Astrocyte (in vitro differentiated cells and primary cell): ENCODE measurements around the gene SLFN12L. TPM values are rescaled to one million over a fixed set of nuclear protein-coding genes. Genes with fewer than 3 reads are reported as not detected.
A peak's percentile ranks its signal among the peaks of the same experiment; 100 is the strongest.

Experiments
- DNase-seq: peaks from one replicate; pipeline ENCODE4 v3.0.0-alpha.2; 2010; ENCODE audit warnings: low read depth
- FAIRE-seq: peaks from 2 replicates; lab custom pipeline; 2011; peaks lifted over from hg19 to GRCh38; lab: Jason Lieb, UNC
- H2AFZ ChIP-seq: 2 replicates; pipeline ENCODE4 v1.6.0; 2012; ENCODE audit warnings: low read depth, low read length, inconsistent platforms
- H3K27ac ChIP-seq: 2 replicates; pipeline ENCODE4 v1.5.1; 2011; ENCODE audit warnings: low read depth, low read length, inconsistent platforms
- H3K27me3 ChIP-seq: 2 replicates; pipeline ENCODE4 v1.6.0; 2011; ENCODE audit warnings: low read length, inconsistent platforms; ENCODE audit not compliant: insufficient read depth
- H3K36me3 ChIP-seq: 2 replicates; pipeline ENCODE4 v1.5.1; 2011; ENCODE audit warnings: low read length, inconsistent platforms; ENCODE audit not compliant: insufficient read depth
- H3K4me1 ChIP-seq: 2 replicates; pipeline ENCODE4 v1.5.1; 2011; ENCODE audit warnings: low read length, inconsistent platforms; ENCODE audit not compliant: insufficient read depth
- H3K4me2 ChIP-seq: 2 replicates; pipeline ENCODE4 v1.6.0; 2012; ENCODE audit warnings: low read length, inconsistent platforms
- H3K4me3 ChIP-seq: 2 replicates; pipeline ENCODE4 v1.5.1; 2011; ENCODE audit warnings: low read depth, mild to moderate bottlenecking, low read length, inconsistent platforms; ENCODE audit not compliant: insufficient read depth
- H3K79me2 ChIP-seq: 2 replicates; pipeline ENCODE4 v1.6.0; 2012; ENCODE audit warnings: mild to moderate bottlenecking, low read length, inconsistent platforms; ENCODE audit not compliant: insufficient read depth
- H3K9ac ChIP-seq: 2 replicates; pipeline ENCODE4 v1.6.0; 2012; ENCODE audit warnings: mild to moderate bottlenecking, low read length, inconsistent platforms
- H3K9me3 ChIP-seq: 2 replicates; pipeline ENCODE4 v1.5.1; 2012; ENCODE audit warnings: low read depth, mild to moderate bottlenecking, low read length, inconsistent platforms; ENCODE audit not compliant: insufficient read depth
- H4K20me1 ChIP-seq: 2 replicates; pipeline ENCODE4 v1.6.0; 2012; ENCODE audit warnings: low read length, inconsistent platforms; ENCODE audit not compliant: insufficient read depth
- H3K27ac Mint-ChIP-seq: one replicate; pipeline ENCODE4 v1.8.0; 2021; ENCODE audit warnings: mild to moderate bottlenecking, mixed read lengths; ENCODE audit not compliant: unreplicated experiment
- H3K27me3 Mint-ChIP-seq: one replicate; pipeline ENCODE4 v1.8.0; 2021; ENCODE audit warnings: low read depth, mixed read lengths; ENCODE audit not compliant: unreplicated experiment
- H3K36me3 Mint-ChIP-seq: one replicate; pipeline ENCODE4 v1.8.0; 2021; ENCODE audit warnings: low read depth, mixed read lengths; ENCODE audit not compliant: unreplicated experiment
- H3K4me1 Mint-ChIP-seq: one replicate; pipeline ENCODE4 v1.8.0; 2021; ENCODE audit warnings: low read depth, mixed read lengths; ENCODE audit not compliant: unreplicated experiment
- H3K4me3 Mint-ChIP-seq: one replicate; pipeline ENCODE4 v1.8.0; 2021; ENCODE audit warnings: mild to moderate bottlenecking, moderate library complexity, mixed read lengths; ENCODE audit not compliant: unreplicated experiment
- H3K9me3 Mint-ChIP-seq: one replicate; pipeline ENCODE4 v1.8.0; 2021; ENCODE audit warnings: mild to moderate bottlenecking, mixed read lengths; ENCODE audit not compliant: unreplicated experiment
- EZH2 ChIP-seq: IDR thresholded peaks from 2 replicates; pipeline ENCODE4 v1.6.1; 2012; ENCODE audit warnings: mild to moderate bottlenecking, low read length, inconsistent platforms; ENCODE audit not compliant: insufficient read depth
- total RNA-seq: library from RNA; stranded (reverse); gene quantifications from 2 replicates; pipeline ENCODE4 v1.2.1, GENCODE V29; 2021
- TF ChIP-seq, protein P1 (sequence below): IDR thresholded peaks from 2 replicates; pipeline ENCODE4 v1.5.1; 2011; ENCODE audit warnings: low read depth, mild to moderate bottlenecking, inconsistent platforms, low read length, moderate library complexity; ENCODE audit not compliant: insufficient read depth

Gene SLFN12L
- total RNA-seq, 1 donor from 2014 or later: 0.14 TPM

DNA sequence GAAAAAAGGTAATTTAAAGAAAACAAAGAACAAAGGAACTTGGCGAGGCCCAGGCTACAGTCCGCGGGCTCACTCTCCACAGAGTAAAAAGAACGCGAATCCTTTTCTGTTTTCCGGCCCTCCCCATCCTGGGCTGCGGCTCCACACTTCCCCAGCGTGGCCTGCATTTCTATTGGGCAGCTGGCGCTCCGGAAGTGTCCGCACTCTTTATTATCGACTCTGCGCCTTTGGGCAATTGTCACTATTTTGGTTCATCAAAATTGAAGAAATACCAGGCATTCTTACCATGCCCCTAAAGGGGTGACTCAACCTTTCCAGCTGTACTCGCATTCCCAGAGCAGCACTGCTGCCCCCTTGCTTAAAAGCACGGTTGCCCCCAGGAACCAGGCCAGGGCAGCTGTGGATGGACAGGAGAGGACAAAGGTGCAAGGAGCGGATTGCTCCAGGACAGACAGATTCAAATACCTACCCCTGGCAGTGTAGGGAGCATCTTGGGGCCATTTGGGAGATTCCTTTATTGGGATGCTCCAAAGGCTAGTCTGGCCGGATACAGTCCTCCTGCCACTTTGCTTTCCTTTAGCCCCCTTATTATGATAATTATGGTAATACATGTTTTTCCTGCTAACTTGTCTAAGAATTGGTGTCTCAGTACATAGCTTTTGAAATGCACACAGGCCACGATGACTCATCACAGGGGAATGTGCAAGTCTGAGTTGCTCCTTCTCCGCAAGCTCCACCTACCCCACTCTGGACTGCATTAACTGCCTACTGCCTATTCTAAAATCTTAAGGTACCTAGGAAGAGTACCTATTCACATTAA, 104.2 kb downstream of the SLFN12L start:
- Histone ChIP-seq H2AFZ (peak overlapping the region; percentile 49), H4K20me1 (peaks cover 27% of the 10 kb centered on the region), H3K27ac (peak overlapping the region; percentile 91), H3K9ac (peak overlapping the region; percentile 85), H3K4me2 (peak overlapping the region; percentile 91), H3K36me3 (no peaks in the 10 kb centered on the region), H3K27me3 (no peaks in the 10 kb centered on the region), H3K9me3 (no peaks in the 10 kb centered on the region), H3K4me3 (peak overlapping the region; percentile 83), H3K79me2 (peaks cover 39% of the 10 kb centered on the region), H3K4me1 (peaks cover 14% of the 10 kb centered on the region)
- H3K27me3 Mint-ChIP-seq: no peaks in the 10 kb centered on the region
- H3K27ac Mint-ChIP-seq: peak overlapping the region; percentile 99
- H3K4me1 Mint-ChIP-seq: peaks cover 30% of the 10 kb centered on the region
- peak; percentile 97 for FAIRE-seq
- DNase-seq: peak; percentile 99
- H3K9me3 Mint-ChIP-seq: no peaks in the 10 kb centered on the region
- H3K36me3 Mint-ChIP-seq: peaks cover 5% of the 10 kb centered on the region
- peak overlapping the region; percentile 97 for H3K4me3 Mint-ChIP-seq
- TF ChIP-seq, protein P1, sequence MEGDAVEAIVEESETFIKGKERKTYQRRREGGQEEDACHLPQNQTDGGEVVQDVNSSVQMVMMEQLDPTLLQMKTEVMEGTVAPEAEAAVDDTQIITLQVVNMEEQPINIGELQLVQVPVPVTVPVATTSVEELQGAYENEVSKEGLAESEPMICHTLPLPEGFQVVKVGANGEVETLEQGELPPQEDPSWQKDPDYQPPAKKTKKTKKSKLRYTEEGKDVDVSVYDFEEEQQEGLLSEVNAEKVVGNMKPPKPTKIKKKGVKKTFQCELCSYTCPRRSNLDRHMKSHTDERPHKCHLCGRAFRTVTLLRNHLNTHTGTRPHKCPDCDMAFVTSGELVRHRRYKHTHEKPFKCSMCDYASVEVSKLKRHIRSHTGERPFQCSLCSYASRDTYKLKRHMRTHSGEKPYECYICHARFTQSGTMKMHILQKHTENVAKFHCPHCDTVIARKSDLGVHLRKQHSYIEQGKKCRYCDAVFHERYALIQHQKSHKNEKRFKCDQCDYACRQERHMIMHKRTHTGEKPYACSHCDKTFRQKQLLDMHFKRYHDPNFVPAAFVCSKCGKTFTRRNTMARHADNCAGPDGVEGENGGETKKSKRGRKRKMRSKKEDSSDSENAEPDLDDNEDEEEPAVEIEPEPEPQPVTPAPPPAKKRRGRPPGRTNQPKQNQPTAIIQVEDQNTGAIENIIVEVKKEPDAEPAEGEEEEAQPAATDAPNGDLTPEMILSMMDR: peak; percentile 15
- TF ChIP-seq EZH2: no peak

DNA sequence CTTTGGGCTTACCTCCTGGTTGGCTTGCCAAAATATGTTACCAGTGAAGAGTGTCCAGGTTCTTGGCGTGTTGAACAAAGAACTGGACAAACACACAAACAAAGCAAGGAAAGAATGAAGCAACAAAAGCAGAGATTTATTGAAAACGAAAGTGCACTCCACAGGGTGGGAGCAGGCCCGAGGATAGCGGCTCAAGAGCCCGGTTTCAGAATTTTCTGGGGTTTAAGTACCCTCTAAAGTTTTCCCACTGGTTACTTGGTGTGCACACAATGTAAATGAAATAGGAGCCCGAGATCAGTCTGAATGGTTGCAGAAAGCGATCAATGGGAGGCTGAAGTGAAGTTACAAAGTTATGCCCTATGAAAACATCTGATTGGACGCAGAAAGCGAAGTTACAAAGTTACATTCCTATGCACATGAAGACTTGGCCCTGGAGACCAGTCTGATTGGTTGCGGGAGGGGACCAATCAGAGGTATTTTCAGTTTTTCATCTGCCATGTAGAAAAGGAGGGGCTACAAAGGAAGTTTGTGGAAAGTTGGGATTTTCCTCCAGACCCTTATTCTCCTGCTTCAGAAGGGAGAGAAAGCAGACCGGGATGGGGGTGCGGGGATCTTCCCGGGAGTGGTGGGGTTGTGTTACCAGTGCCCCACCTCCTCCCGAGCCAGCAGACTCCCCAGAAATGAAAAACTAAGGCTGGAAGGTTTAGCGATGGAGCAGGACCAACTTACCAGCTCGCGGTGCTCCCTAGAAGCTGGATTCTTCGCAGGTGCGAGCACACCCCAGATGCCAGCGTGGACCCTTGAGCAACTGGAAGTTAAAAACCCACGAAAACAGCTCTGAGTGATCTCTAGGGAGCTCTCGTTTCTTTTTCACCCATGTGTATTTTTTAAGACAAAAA, 105.1 kb downstream of the SLFN12L start, which contains the start of gene SLFN12:
SLFN12 (minus strand) TSS at position 325 of the 899 bp plus-strand sequence. CDS start 9,472 bp downstream, outside the sequence.
- peak within 1 kb of the TSS; percentile 85 for H3K9ac ChIP-seq
- H3K27ac ChIP-seq: peak within 1 kb of the TSS; percentile 91
- H3K4me2 ChIP-seq: peak within 1 kb of the TSS; percentile 91
- H3K27me3 ChIP-seq: no peaks in the 10 kb centered on the region
- H3K4me3 Mint-ChIP-seq: peak within 1 kb of the TSS; percentile 97
- peak; percentile 98 for DNase-seq
- H3K36me3 ChIP-seq: no peaks in the 10 kb centered on the region
- H3K4me1 ChIP-seq: peaks cover 14% of the 10 kb centered on the region
- H3K4me1 Mint-ChIP-seq: peaks cover 30% of the 10 kb centered on the region
- H3K4me3 ChIP-seq: peak within 1 kb of the TSS; percentile 83
- no peak for TF ChIP-seq EZH2
- TF ChIP-seq, protein P1: no peak
- H4K20me1 ChIP-seq: peaks cover 28% of the 10 kb centered on the region
- peaks cover 47% of the 10 kb centered on the region for H3K79me2 ChIP-seq
- no peaks in the 10 kb centered on the region for H3K9me3 ChIP-seq
- FAIRE-seq: peak; percentile 41
- H3K27me3 Mint-ChIP-seq: no peaks in the 10 kb centered on the region
- peak within 1 kb of the TSS; percentile 99 for H3K27ac Mint-ChIP-seq
- H2AFZ ChIP-seq: peak within 1 kb of the TSS; percentile 49
- no peaks in the 10 kb centered on the region for H3K9me3 Mint-ChIP-seq
- H3K36me3 Mint-ChIP-seq: peaks cover 5% of the 10 kb centered on the region
